CD4-positive, alpha-beta T cell treated with Interleukin-21 for 1 hour (primary cell): ENCODE results near the gene MAP7D1.
"Not testable (repeated sequence)": the region's sequence is repeated elsewhere in the genome, so short reads cannot be mapped to it uniquely, and the experiment has no call there.

Experiments used
- DNase-seq: peaks from one replicate; pipeline ENCODE4 v3.0.0-alpha.2; 2020

The MAP7D1 gene

GRCh38 chr1:36207339-36207738 lies 51.4 kb downstream of the MAP7D1 start:
- DNase-seq, result no peak

GRCh38 chr1:36208978-36209703 lies 53.2 kb downstream of the MAP7D1 start:
- DNase-seq, result no peak

- DNase-seq, result no peak
Observed at GRCh38 chr1:36211307-36211706, 55.3 kb downstream of the MAP7D1 start.

- DNase-seq, result no peak
Observed at GRCh38 chr1:36211841-36212240, 55.9 kb downstream of the MAP7D1 start.

- DNase-seq, result no peak
Observed at GRCh38 chr1:36212782-36213181, 56.8 kb downstream of the MAP7D1 start.

GRCh38 chr1:36217670-36218069 lies 61.7 kb downstream of the MAP7D1 start:
- DNase-seq, result no peak

GRCh38 chr1:36221901-36222300 lies 65.9 kb downstream of the MAP7D1 start:
- DNase-seq, result not testable (repeated sequence)

- DNase-seq, result no peak
Observed at GRCh38 chr1:36222481-36223380, 66.8 kb downstream of the MAP7D1 start.

- DNase-seq, result peak; percentile 79
Observed at GRCh38 chr1:36223381-36223995, 67.5 kb downstream of the MAP7D1 start.

- peak; percentile 100 for DNase-seq
Observed at GRCh38 chr1:36223996-36224536, 68.1 kb downstream of the MAP7D1 start, which contains the start of gene THRAP3. Gene THRAP3, plus strand, starts transcription at chr1:36224443. Its CDS starts 58,121 bp downstream, at chr1:36282564.

- no peak for DNase-seq
Observed at GRCh38 chr1:36224537-36225282, 68.8 kb downstream of the MAP7D1 start.

GRCh38 chr1:36225283-36225899 lies 69.4 kb downstream of the MAP7D1 start:
- no peak for DNase-seq

GRCh38 chr1:36230279-36230678 lies 74.3 kb downstream of the MAP7D1 start:
- DNase-seq, result not testable (repeated sequence)
